Measurements from ENCODE around the gene SPATA31D1. TPM values are rescaled to one million over a fixed set of nuclear protein-coding genes. Genes with fewer than 3 reads are reported as not detected.

SPATA31D1 gene
- total RNA-seq, 1 donor from 2014 or later, result not detected

- peaks cover 5% of the 10 kb centered on the region for H3K4me1 Mint-ChIP-seq
- TF ChIP-seq CTCF (conservative IDR thresholded peaks at IDR 0.05), result no peak
- H3K27me3 Mint-ChIP-seq (ENCODE audit: low read depth), result no peaks in the 10 kb centered on the region
- no peak overlapping the region for H3K27ac Mint-ChIP-seq (ENCODE audit: unreplicated experiment)
- H3K36me3 Mint-ChIP-seq (ENCODE audit: low read depth), result no peaks in the 10 kb centered on the region
- H3K9me3 Mint-ChIP-seq, result no peaks in the 10 kb centered on the region
- no peak for DNase-seq (ENCODE audit: low read depth, low spot score)
- H3K4me3 Mint-ChIP-seq, result no peak overlapping the region
Measured at GRCh38 chr9:82024908-82025307, 36.3 kb downstream of the SPATA31D1 start.

GRCh38 chr9:82031538-82032280 lies 43.1 kb downstream of the SPATA31D1 start:
- H3K27me3 Mint-ChIP-seq (ENCODE audit: low read depth), result no peaks in the 10 kb centered on the region

GRCh38 chr9:82034956-82035731 lies 46.6 kb downstream of the SPATA31D1 start:
- Mint-ChIP-seq H3K27me3 (ENCODE audit: low read depth) (no peaks in the 10 kb centered on the region), H3K9me3 (no peaks in the 10 kb centered on the region), H3K4me3 (no peak overlapping the region), H3K27ac (ENCODE audit: unreplicated experiment) (no peak overlapping the region), H3K4me1 (no peaks in the 10 kb centered on the region), H3K36me3 (ENCODE audit: low read depth) (no peaks in the 10 kb centered on the region)
- no peak for TF ChIP-seq CTCF (conservative IDR thresholded peaks at IDR 0.05)
- DNase-seq (ENCODE audit: low read depth, low spot score), result no peak

More at GRCh38 chr9:82031538-82032280, 43.1 kb downstream of the SPATA31D1 start:
- Mint-ChIP-seq H3K4me3 (no peak overlapping the region), H3K9me3 (no peaks in the 10 kb centered on the region), H3K27ac (ENCODE audit: unreplicated experiment) (no peak overlapping the region), H3K4me1 (peaks cover 5% of the 10 kb centered on the region), H3K36me3 (ENCODE audit: low read depth) (no peaks in the 10 kb centered on the region)
- no peak for TF ChIP-seq CTCF (conservative IDR thresholded peaks at IDR 0.05)
- no peak for DNase-seq (ENCODE audit: low read depth, low spot score)

GRCh38 chr9:82036086-82036485 lies 47.5 kb downstream of the SPATA31D1 start:
- no peak overlapping the region for H3K4me3 Mint-ChIP-seq
- TF ChIP-seq CTCF (conservative IDR thresholded peaks at IDR 0.05), result no peak
- no peaks in the 10 kb centered on the region for H3K36me3 Mint-ChIP-seq (ENCODE audit: low read depth)
- no peaks in the 10 kb centered on the region for H3K27me3 Mint-ChIP-seq (ENCODE audit: low read depth)
- no peaks in the 10 kb centered on the region for H3K9me3 Mint-ChIP-seq
- DNase-seq (ENCODE audit: low read depth, low spot score), result no peak
- no peaks in the 10 kb centered on the region for H3K4me1 Mint-ChIP-seq
- H3K27ac Mint-ChIP-seq (ENCODE audit: unreplicated experiment), result no peak overlapping the region

GRCh38 chr9:82037126-82037525 lies 48.6 kb downstream of the SPATA31D1 start:
- H3K27me3 Mint-ChIP-seq (ENCODE audit: low read depth), result no peaks in the 10 kb centered on the region
- no peaks in the 10 kb centered on the region for H3K9me3 Mint-ChIP-seq
- H3K36me3 Mint-ChIP-seq (ENCODE audit: low read depth), result no peaks in the 10 kb centered on the region
- no peak for DNase-seq (ENCODE audit: low read depth, low spot score)
- H3K4me3 Mint-ChIP-seq, result no peak overlapping the region
- TF ChIP-seq CTCF (conservative IDR thresholded peaks at IDR 0.05), result no peak
- no peak overlapping the region for H3K27ac Mint-ChIP-seq (ENCODE audit: unreplicated experiment)
- no peaks in the 10 kb centered on the region for H3K4me1 Mint-ChIP-seq

Measured in neural crest cell (in vitro differentiated cells).